Bronchus fibroblast of lung (primary cell): ENCODE measurements around the gene TLK2. TPM values are rescaled to one million over a fixed set of nuclear protein-coding genes. Genes with fewer than 3 reads are reported as not detected.

Experiments used
- total RNA-seq: library from RNA; depleted of rRNA; stranded (reverse); fragments of >200 nt; gene quantifications from 2 replicates; pipeline ENCODE4 v1.2.3, GENCODE V29; 2015

Gene TLK2
- total RNA-seq: 18.0 and 19.3 TPM in 2 replicates

DNA sequence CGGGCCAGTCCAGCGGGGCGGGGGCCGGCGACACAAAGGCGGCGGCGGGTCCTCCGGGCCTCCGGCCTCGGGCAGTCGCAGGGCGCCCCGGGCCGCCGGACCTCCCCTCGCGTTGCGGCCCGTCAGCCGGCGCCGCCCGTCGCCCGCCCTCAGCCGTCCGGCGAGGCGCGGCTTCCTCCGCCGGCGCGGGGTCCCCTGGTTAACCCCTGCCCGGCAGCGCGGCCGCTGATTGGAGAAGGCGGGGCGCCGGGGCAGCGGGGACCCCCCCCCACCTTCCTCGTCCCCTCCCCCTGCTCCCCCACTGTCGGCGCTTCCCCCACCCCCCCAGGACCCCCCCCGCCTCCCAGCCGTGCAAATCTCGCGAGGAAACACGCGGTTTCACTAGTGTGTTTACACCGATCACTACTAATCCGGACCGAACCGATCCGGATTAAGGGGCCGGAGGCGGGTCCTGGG, at the start of gene TLK2:
Gene TLK2 (plus strand): TSS at position 402 of the 456 bp plus-strand sequence. CDS start 2,301 bp downstream, outside the sequence.

DNA sequence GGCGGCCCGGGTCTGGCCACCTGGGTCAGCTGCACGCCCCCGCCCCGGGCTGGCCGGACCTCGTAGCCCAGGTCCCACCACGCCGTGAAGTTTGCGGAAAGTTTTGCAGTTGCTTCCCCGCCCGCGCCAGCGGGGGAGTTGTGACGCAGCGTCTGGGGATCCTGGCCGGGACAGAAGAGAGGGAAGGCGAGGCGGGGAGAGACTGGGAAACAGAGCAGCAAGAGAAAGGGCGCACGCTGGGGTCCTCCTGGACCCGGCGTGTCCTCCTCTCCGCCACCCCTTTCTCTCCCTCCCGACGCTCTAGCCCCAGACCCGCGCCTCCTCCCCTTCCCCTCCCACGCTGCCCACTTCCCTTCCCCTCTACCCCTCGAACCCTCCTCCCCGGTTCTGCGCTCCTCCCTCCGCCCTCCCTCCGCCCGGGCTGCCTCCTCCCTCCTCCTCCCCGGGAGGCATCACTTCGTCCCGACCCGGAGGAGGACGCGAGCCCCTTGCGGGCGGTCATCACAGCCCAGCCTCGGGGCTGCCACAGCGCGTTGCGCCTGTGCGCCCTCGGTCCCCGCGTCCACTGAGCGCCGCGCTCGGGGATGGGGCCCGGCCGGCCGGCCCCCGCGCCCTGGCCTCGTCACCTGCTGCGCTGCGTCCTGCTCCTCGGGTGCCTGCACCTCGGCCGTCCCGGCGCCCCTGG, 148.7 kb downstream of the TLK2 start, which contains the start of gene MRC2:
Gene MRC2 (plus strand): TSS at position 452 of the 685 bp plus-strand sequence. CDS start 133 bp downstream, at position 585.

Other genes starting within 250 kb of the TLK2 start
- gene EFCAB3, start 98.3 kb upstream of the TLK2 start, total RNA-seq: not detected in 2 replicates
- 19.6 and 21.4 TPM in 2 replicates for gene METTL2A, start 54.9 kb upstream of the TLK2 start, total RNA-seq
- gene MRC2, start 148.8 kb downstream of the TLK2 start, total RNA-seq: 103 and 106 TPM in 2 replicates